HepG2 (cell line): ENCODE results near the gene PTX4. TPM values are rescaled to one million over a fixed set of nuclear protein-coding genes. Genes with fewer than 3 reads are reported as not detected.
A peak's percentile ranks its signal among the peaks of the same experiment; 100 is the strongest.

Experiments used
- DNMT3B ChIP-seq: conservative IDR thresholded peaks from 2 replicates; pipeline ENCODE4 v1.6.1; 2016; ENCODE audit warnings: missing biosample characterization, control low read depth
- DPF2 ChIP-seq: sonication (generic); formaldehyde crosslinking; IDR thresholded peaks from 2 replicates; pipeline ENCODE4 v1.4.0; 2020; ENCODE audit warnings: mild to moderate bottlenecking, low read depth, missing genetic modification reagents, borderline replicate concordance
- HNRNPL ChIP-seq: fragments of 200-400 bp; formaldehyde crosslinking; IDR thresholded peaks from 2 replicates; pipeline ENCODE4 v1.6.1; 2017; ENCODE audit warnings: mild to moderate bottlenecking, low read depth, low read length
- MAZ ChIP-seq, 2 experiments: sonication (generic) in 1 of 2; formaldehyde crosslinking in 1 of 2; IDR thresholded peaks; 2 replicates each; pipeline versions ENCODE4 v1.5.0 to v1.6.1; 2012 to 2020; ENCODE audit warnings: low read depth in 2 of 2, mild to moderate bottlenecking in 2 of 2, borderline replicate concordance in 1 of 2, improper control_type of control experiment in 1 of 2, low read length in 1 of 2, missing genetic modification reagents in 1 of 2, moderate library complexity in 1 of 2
- MLLT10 ChIP-seq: sonication (generic); formaldehyde crosslinking; IDR thresholded peaks from 2 replicates; pipeline ENCODE4 v1.4.0; 2020; ENCODE audit warnings: missing genetic modification reagents
- NFIC ChIP-seq: IDR thresholded peaks from 2 replicates; pipeline ENCODE4 v1.6.1; 2012; ENCODE audit warnings: mild to moderate bottlenecking, low read length, inconsistent platforms
- REPIN1 ChIP-seq: sonication (generic); formaldehyde crosslinking; IDR thresholded peaks from 2 replicates; pipeline ENCODE4 v1.8.0; 2022; ENCODE audit warnings: missing genetic modification reagents, low read depth, mild to moderate bottlenecking, borderline replicate concordance
- RFX3 ChIP-seq: IDR thresholded peaks from 2 replicates; pipeline ENCODE4 v1.6.1; 2016; ENCODE audit warnings: missing biosample characterization, missing genetic modification reagents
- SOX13 ChIP-seq, 3 experiments: fragments of 450-650 bp in 1 of 3; sonication (generic) in 1 of 3; formaldehyde crosslinking in 1 of 3; IDR thresholded peaks in 2 of 3; conservative IDR thresholded peaks in 1 of 3; 2 replicates each; pipeline versions ENCODE4 v1.5.0 to v1.6.1; 2016 to 2020; ENCODE audit warnings: antibody characterized with exemption in 1 of 3, mild to moderate bottlenecking in 1 of 3, missing compliant biosample characterization in 1 of 3, missing genetic modification reagents in 1 of 3, moderate library complexity in 1 of 3
- YY1 ChIP-seq: IDR thresholded peaks from 2 replicates; pipeline ENCODE4 v1.6.1; 2011; ENCODE audit warnings: low read length, low read depth, moderate library complexity, mild to moderate bottlenecking; ENCODE audit not compliant: insufficient read depth, insufficient replicate concordance
- ZKSCAN5 ChIP-seq: sonication (generic); formaldehyde crosslinking; IDR thresholded peaks from 2 replicates; pipeline ENCODE4 v1.5.1; 2020; ENCODE audit warnings: mild to moderate bottlenecking, missing genetic modification reagents
- ZMYM4 ChIP-seq: sonication (generic); formaldehyde crosslinking; IDR thresholded peaks from 2 replicates; pipeline ENCODE4 v1.8.1; 2023; ENCODE audit warnings: mild to moderate bottlenecking, missing genetic modification reagents
- ZNF354B ChIP-seq: sonication (generic); formaldehyde crosslinking; IDR thresholded peaks from 2 replicates; pipeline ENCODE4 v1.8.0; 2022; ENCODE audit warnings: mild to moderate bottlenecking, missing genetic modification reagents
- ZNF660 ChIP-seq: sonication (generic); formaldehyde crosslinking; IDR thresholded peaks from 2 replicates; pipeline ENCODE4 v1.5.1; 2020; ENCODE audit warnings: mild to moderate bottlenecking, low read depth, missing genetic modification reagents, borderline replicate concordance
- polyA plus RNA-seq, 8 experiments: library from polyadenylated mRNA; depleted of rRNA in 3 of 8; stranded (reverse) in 7 of 8; unstranded in 1 of 8; fragments of >200 nt; fragmentation: Illumina TruSeq in 4 of 8; extraction: Trizol in 4 of 8; gene quantifications; 2 replicates each; pipeline versions ENCODE4 v1.2.1 to v1.2.3, GENCODE V29; 2011 to 2016; ENCODE audit warnings: low read depth in 4 of 8, missing spikeins in 1 of 8, mixed read lengths in 1 of 8; ENCODE audit not compliant: insufficient read depth in 1 of 8
- total RNA-seq, 5 experiments: library from RNA; depleted of rRNA; stranded (reverse); fragments of >200 nt; fragmentation: Illumina TruSeq; extraction: Trizol; gene quantifications; 2 replicates each; pipeline ENCODE4 v1.2.3, GENCODE V29; 2016; ENCODE audit warnings: low read depth in 1 of 5
- TF ChIP-seq, protein P1 (sequence below): sonication (generic); formaldehyde crosslinking; IDR thresholded peaks from 2 replicates; pipeline ENCODE4 v1.4.0; 2020; ENCODE audit warnings: missing genetic modification reagents, borderline replicate concordance
- TF ChIP-seq, protein P2 (sequence below): sonication (generic); formaldehyde crosslinking; IDR thresholded peaks from 2 replicates; pipeline ENCODE4 v1.4.0; 2020; ENCODE audit warnings: mild to moderate bottlenecking, low read depth, missing genetic modification reagents
- TF ChIP-seq, protein P3 (sequence below): sonication (generic); formaldehyde crosslinking; IDR thresholded peaks from 2 replicates; pipeline ENCODE4 v1.4.0; 2020; ENCODE audit warnings: missing genetic modification reagents, borderline replicate concordance

Gene PTX4
- total and polyA plus RNA-seq, 2 of the 13 experiments (the other 11 are each of a cell fraction or from before 2014, with no cell fraction given) = 0.04 TPM; not detected in 1

DNA sequence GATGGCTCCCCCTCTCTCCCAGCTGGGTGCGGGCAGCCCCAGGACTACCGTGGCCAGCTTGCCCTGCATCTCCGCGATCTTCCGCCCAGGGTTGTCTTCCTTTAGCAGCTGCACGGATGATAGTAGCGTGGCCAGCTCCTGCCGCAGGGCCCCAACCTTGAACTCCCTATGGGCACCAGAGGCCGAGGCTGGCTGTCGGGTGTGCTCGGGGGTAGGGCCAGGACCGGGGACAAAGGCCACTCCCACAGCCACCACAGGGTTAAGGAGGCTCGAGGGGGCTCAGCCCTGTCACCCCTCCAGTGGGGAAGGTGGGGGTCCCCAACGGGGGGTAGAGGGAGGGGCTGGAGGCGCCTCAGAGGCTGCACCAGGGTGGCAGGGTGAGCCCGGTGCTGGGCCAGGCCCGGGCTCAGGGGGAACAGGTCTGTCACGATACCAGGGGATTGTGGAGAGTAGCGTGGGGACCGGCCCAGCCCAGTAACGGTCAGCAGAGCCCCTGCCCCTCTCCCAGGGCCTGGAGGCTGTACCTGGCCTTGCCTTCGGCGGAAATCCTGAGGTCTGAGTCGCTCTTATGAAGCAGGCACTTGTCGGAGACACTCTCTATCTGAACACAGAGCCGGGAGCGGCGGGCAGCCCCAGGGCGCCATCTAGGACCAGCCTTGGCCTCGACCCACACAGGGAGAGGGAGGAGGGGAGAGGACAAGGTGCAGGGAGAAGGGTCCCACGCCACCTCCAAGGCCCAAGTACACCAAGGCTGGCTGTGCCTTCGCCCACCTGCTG is 52.6 kb downstream of the PTX4 start (continued):
- TF ChIP-seq, protein P1, sequence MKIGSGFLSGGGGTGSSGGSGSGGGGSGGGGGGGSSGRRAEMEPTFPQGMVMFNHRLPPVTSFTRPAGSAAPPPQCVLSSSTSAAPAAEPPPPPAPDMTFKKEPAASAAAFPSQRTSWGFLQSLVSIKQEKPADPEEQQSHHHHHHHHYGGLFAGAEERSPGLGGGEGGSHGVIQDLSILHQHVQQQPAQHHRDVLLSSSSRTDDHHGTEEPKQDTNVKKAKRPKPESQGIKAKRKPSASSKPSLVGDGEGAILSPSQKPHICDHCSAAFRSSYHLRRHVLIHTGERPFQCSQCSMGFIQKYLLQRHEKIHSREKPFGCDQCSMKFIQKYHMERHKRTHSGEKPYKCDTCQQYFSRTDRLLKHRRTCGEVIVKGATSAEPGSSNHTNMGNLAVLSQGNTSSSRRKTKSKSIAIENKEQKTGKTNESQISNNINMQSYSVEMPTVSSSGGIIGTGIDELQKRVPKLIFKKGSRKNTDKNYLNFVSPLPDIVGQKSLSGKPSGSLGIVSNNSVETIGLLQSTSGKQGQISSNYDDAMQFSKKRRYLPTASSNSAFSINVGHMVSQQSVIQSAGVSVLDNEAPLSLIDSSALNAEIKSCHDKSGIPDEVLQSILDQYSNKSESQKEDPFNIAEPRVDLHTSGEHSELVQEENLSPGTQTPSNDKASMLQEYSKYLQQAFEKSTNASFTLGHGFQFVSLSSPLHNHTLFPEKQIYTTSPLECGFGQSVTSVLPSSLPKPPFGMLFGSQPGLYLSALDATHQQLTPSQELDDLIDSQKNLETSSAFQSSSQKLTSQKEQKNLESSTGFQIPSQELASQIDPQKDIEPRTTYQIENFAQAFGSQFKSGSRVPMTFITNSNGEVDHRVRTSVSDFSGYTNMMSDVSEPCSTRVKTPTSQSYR (CRISPR knock-in tag) = peak; percentile 69
- TF ChIP-seq HNRNPL = peak; percentile 61; the same call in 1 of the 2 replicates
- no peak for TF ChIP-seq DNMT3B (CRISPR knock-in tag)
- TF ChIP-seq ZKSCAN5 = peak; percentile 62; the same call in 1 of the 2 replicates
- TF ChIP-seq MLLT10 (CRISPR knock-in tag) = no peak
- no peak for TF ChIP-seq DPF2 (CRISPR knock-in tag)
- 0 out of 2 replicates have a peak, but pooled peaks have one; percentile 40 for TF ChIP-seq MAZ (IDR thresholded peaks at IDR 0.05; ENCODE audit: borderline replicate concordance, low read depth, low read length)
- peak; percentile 50 for TF ChIP-seq MAZ (CRISPR knock-in tag; IDR thresholded peaks at IDR 0.05; ENCODE audit: low read depth)
- TF ChIP-seq, protein P2, sequence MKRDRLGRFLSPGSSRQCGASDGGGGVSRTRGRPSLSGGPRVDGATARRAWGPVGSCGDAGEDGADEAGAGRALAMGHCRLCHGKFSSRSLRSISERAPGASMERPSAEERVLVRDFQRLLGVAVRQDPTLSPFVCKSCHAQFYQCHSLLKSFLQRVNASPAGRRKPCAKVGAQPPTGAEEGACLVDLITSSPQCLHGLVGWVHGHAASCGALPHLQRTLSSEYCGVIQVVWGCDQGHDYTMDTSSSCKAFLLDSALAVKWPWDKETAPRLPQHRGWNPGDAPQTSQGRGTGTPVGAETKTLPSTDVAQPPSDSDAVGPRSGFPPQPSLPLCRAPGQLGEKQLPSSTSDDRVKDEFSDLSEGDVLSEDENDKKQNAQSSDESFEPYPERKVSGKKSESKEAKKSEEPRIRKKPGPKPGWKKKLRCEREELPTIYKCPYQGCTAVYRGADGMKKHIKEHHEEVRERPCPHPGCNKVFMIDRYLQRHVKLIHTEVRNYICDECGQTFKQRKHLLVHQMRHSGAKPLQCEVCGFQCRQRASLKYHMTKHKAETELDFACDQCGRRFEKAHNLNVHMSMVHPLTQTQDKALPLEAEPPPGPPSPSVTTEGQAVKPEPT = no peak
- no peak for TF ChIP-seq ZNF660 (CRISPR knock-in tag)
- no peak for TF ChIP-seq NFIC
- TF ChIP-seq YY1 = peak; percentile 70
- TF ChIP-seq, protein P3, sequence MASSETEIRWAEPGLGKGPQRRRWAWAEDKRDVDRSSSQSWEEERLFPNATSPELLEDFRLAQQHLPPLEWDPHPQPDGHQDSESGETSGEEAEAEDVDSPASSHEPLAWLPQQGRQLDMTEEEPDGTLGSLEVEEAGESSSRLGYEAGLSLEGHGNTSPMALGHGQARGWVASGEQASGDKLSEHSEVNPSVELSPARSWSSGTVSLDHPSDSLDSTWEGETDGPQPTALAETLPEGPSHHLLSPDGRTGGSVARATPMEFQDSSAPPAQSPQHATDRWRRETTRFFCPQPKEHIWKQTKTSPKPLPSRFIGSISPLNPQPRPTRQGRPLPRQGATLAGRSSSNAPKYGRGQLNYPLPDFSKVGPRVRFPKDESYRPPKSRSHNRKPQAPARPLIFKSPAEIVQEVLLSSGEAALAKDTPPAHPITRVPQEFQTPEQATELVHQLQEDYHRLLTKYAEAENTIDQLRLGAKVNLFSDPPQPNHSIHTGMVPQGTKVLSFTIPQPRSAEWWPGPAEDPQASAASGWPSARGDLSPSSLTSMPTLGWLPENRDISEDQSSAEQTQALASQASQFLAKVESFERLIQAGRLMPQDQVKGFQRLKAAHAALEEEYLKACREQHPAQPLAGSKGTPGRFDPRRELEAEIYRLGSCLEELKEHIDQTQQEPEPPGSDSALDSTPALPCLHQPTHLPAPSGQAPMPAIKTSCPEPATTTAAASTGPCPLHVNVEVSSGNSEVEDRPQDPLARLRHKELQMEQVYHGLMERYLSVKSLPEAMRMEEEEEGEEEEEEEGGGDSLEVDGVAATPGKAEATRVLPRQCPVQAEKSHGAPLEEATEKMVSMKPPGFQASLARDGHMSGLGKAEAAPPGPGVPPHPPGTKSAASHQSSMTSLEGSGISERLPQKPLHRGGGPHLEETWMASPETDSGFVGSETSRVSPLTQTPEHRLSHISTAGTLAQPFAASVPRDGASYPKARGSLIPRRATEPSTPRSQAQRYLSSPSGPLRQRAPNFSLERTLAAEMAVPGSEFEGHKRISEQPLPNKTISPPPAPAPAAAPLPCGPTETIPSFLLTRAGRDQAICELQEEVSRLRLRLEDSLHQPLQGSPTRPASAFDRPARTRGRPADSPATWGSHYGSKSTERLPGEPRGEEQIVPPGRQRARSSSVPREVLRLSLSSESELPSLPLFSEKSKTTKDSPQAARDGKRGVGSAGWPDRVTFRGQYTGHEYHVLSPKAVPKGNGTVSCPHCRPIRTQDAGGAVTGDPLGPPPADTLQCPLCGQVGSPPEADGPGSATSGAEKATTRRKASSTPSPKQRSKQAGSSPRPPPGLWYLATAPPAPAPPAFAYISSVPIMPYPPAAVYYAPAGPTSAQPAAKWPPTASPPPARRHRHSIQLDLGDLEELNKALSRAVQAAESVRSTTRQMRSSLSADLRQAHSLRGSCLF = no peak
- TF ChIP-seq REPIN1 = peak; percentile 50; the same call in 1 of the 2 replicates
- no peak for TF ChIP-seq SOX13 (IDR thresholded peaks at IDR 0.05)
- peak in 1 of 2 experiments; percentile 15; a peak in 1 of 4 replicates for TF ChIP-seq SOX13 (CRISPR knock-in tag; conservative IDR thresholded peaks at IDR 0.05 in 1 of 2, IDR thresholded peaks at IDR 0.05 in 1 of 2)
- TF ChIP-seq RFX3 (CRISPR knock-in tag) = no peak
- TF ChIP-seq ZMYM4 = no peak
- no peak for TF ChIP-seq ZNF354B (CRISPR knock-in tag)
